Endothelial cell of umbilical vein (primary cell): Measurements from ENCODE around the gene ARSB.

Source experiments
- CTCF ChIP-seq, 2 donors: IDR thresholded peaks; 1 replicate in 1 of 2; 2 replicates in 1 of 2; pipeline ENCODE4 v1.5.1; 2011; ENCODE audit warnings: low read length in 2 of 2, mild to moderate bottlenecking in 2 of 2, moderate library complexity in 2 of 2, control low read depth in 1 of 2, inconsistent platforms in 1 of 2, low read depth in 1 of 2; ENCODE audit not compliant: insufficient read depth in 1 of 2; ENCODE audit errors: extremely low read depth in 1 of 2
- POLR2A ChIP-seq: IDR thresholded peaks from 2 replicates; pipeline ENCODE4 v1.6.1; 2012; ENCODE audit warnings: low read depth, mild to moderate bottlenecking, control low read depth, low read length
- POLR2AphosphoS5 ChIP-seq: IDR thresholded peaks from 2 replicates; pipeline ENCODE4 v1.6.1; 2012; ENCODE audit warnings: low read depth, mild to moderate bottlenecking, control low read depth, low read length, moderate library complexity; ENCODE audit not compliant: insufficient read depth

- TF ChIP-seq CTCF (IDR thresholded peaks at IDR 0.05; ENCODE audit: extremely low read depth in 1 of 2, insufficient read depth in 1 of 2, low read depth in 1 of 2, low read length in 2 of 2) (no peak), POLR2AphosphoS5 (no peak), POLR2A (no peak)
These were observed 161.9 kb downstream of the ARSB start for GRCh38 chr5:78823196-78823595.
